ENCODE data around the gene WDFY3. TPM values are rescaled to one million over a fixed set of nuclear protein-coding genes. Genes with fewer than 3 reads are reported as not detected.
"Not testable (repeated sequence)": the region's sequence is repeated elsewhere in the genome, so short reads cannot be mapped to it uniquely, and the experiment has no call there.

Gene WDFY3
- total and polyA plus RNA-seq, 12 donors, result 4.9 to 68.9 (median 51.1) TPM

GRCh38 chr4:84672177-84672576, 294.3 kb downstream of the WDFY3 start:
- Histone ChIP-seq H3K9me3 (no peaks in the 10 kb centered on the region), H3K27ac (no peak overlapping the region), H3K4me3 (no peak overlapping the region), H3K4me1 (peaks cover 0 to 8% (median 0%) of the 10 kb centered on the region in 9 donors), H3K36me3 (peaks cover 0 to 100% (median 40%) of the 10 kb centered on the region in 9 donors), H3K27me3 (no peaks in the 10 kb centered on the region)
- ATAC-seq (no peak), DNase-seq (no peak)
- no peak for TF ChIP-seq CTCF (IDR thresholded peaks at IDR 0.05)
- intact Hi-C loops (cut with DNase I), result loop anchor here in 1 of 10 donors (5.0 kb wide), 1 partner anchor 90 kb away; the partner anchor contains the start of gene CDS1

DNA sequence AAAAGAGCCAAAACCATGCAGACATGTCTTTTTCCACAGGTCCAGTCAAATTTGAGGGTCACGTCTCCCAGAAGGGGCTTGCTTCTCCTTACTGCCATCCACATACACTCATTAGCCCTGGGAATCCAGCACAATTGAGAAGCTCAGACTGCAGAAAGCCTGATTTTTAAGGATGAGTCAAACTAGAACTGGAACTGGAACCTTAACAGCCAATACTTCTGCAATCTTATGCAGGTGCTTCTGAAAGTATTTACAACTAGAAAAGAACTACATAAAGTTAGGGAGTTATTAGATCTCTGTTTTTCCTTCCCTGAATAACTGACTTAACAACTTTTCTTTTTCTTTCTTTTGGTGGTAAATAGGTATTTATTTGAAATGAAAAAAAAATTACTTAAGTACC, 297.3 kb downstream of the WDFY3 start:
- H3K36me3 ChIP-seq, result peaks cover 0 to 88% (median 28%) of the 10 kb centered on the region in 9 donors
- WGBS, 2 donors, result 94 to 97% methylated on average over 1 of the region's 1 CpG

GRCh38 chr4:84666439-84666838, 300.1 kb downstream of the WDFY3 start:
- H3K27me3 ChIP-seq, result no peaks in the 10 kb centered on the region
- no peaks in the 10 kb centered on the region for H3K4me1 ChIP-seq
- DNase-seq, result no peak
- no peak overlapping the region for H3K4me3 ChIP-seq
- no peak for ATAC-seq
- H3K9me3 ChIP-seq, result peaks cover 0 to 7% (median 0%) of the 10 kb centered on the region in 11 donors
- WGBS, 2 donors, result 81 to 88% methylated on average over 1 of the region's 1 CpG
- intact Hi-C loops (cut with DNase I), result no loop called here
- H3K27ac ChIP-seq, result no peak overlapping the region
- peaks cover 0 to 61% (median 16%) of the 10 kb centered on the region in 9 donors for H3K36me3 ChIP-seq
- TF ChIP-seq CTCF (IDR thresholded peaks at IDR 0.05), result no peak

More for the DNA sequence above, 297.3 kb downstream of the WDFY3 start:
- Histone ChIP-seq H3K27me3 (no peaks in the 10 kb centered on the region), H3K9me3 (peaks cover 0 to 7% (median 0%) of the 10 kb centered on the region in 11 donors), H3K4me1 (no peaks in the 10 kb centered on the region), H3K27ac (no peak overlapping the region), H3K4me3 (no peak overlapping the region)
- DNase-seq (no peak), ATAC-seq (no peak)
- intact Hi-C loops (cut with DNase I), result no loop called here
- TF ChIP-seq CTCF (IDR thresholded peaks at IDR 0.05), result no peak

- peaks cover 0 to 44% (median 9%) of the 10 kb centered on the region in 9 donors for H3K36me3 ChIP-seq
- H3K4me3 ChIP-seq; ATAC-seq; H3K9me3 ChIP-seq; intact Hi-C loops (cut with DNase I); H3K27ac ChIP-seq; H3K27me3 ChIP-seq; H3K4me1 ChIP-seq; DNase-seq: not testable (repeated sequence)
- 97 to 99% methylated on average over 19 of the region's 19 CpGs for WGBS, 2 donors
These were observed 301.7 kb downstream of the WDFY3 start for GRCh38 chr4:84664767-84665166.

DNA sequence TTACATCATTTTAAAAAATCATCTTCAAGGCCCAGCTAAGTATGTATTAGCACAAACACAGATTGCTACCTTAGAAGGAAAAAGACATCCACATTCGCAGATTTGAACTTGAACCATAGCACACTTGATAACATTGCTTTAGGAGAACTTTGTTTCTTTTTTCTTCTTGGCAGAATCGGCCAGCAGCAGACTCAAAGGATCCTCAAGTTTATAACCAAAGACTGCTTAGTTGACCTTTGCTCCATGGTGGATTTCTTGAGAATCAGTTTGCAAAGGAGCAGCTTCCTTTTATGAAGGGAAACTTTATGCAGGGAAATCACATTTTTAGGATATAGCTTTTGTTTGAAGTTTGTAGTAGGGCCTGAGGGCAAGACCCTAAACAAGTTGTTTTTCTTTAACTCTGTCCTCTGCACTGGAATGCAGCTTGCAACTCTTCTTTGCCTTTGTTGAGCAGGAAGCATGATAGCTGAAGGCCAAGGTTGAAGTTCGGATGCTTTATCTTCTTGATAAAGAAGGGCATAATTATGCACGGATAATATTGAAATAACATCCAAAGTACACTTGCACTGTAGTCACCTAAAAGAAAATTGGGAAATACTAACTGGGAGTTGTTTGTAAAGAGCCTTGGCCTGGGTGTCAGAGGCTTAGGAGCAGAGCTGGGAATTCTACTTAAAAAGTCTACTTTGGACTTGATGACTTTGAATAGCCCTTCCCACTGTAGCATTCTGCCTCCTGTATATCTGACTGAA, 305.1 kb downstream of the WDFY3 start:
- Histone ChIP-seq H3K9me3 (peaks cover 0 to 18% (median 0%) of the 10 kb centered on the region in 11 donors), H3K4me3 (no peak overlapping the region), H3K36me3 (peaks cover 0 to 10% (median 0%) of the 10 kb centered on the region in 9 donors), H3K27ac (no peak overlapping the region), H3K27me3 (no peaks in the 10 kb centered on the region), H3K4me1 (no peaks in the 10 kb centered on the region)
- DNase-seq (no peak), ATAC-seq (no peak)
- intact Hi-C loops (cut with DNase I), result no loop called here
- 50 to 53% methylated on average over 4 of the region's 4 CpGs for WGBS, 2 donors
- no peak for TF ChIP-seq CTCF (IDR thresholded peaks at IDR 0.05)

Data from heart right ventricle (tissue), 16 donors.